Lower leg skin (tissue), 4 donors: ENCODE data around the gene MGA. TPM values are rescaled to one million over a fixed set of nuclear protein-coding genes. Genes with fewer than 3 reads are reported as not detected.

Source experiments
- DNase-seq, 2 donors: peaks; one replicate each; pipeline ENCODE4 v3.0.0-alpha.2; 2019; ENCODE audit warnings: low spot score in 2 of 2
- H3K4me3 ChIP-seq: fragments of 200-600 bp; sonication (generic); 2 replicates; pipeline ENCODE4 v1.5.1; 2017; ENCODE audit warnings: mild to moderate bottlenecking, low read depth; ENCODE audit not compliant: poor library complexity, severe bottlenecking
- CTCF ChIP-seq, 3 donors: fragments of 450-650 bp; IDR thresholded peaks; one replicate each; pipeline ENCODE4 v1.5.1; 2016; ENCODE audit warnings: antibody characterized with exemption in 3 of 3, mild to moderate bottlenecking in 3 of 3, moderate library complexity in 2 of 3
- POLR2A ChIP-seq, 2 donors: fragments of 450-650 bp; IDR thresholded peaks; one replicate each; pipeline ENCODE4 v1.6.1; 2016 to 2017; ENCODE audit warnings: antibody characterized with exemption in 2 of 2, mild to moderate bottlenecking in 1 of 2, moderate library complexity in 1 of 2
- WGBS, 2 donors: methylation state at CpG; one replicate each; pipeline ENCODE4 v1.1.5; 2018; 5-methylcytosine and 5-hydroxymethylcytosine counted together
- intact Hi-C: fragments of 100-400 bp; cut with DNase I; formaldehyde crosslinking; loops from one replicate; pipeline ENCODE4 v1.15.0; 2023; ENCODE audit warnings: low total_unique reads
- total RNA-seq, 4 donors: library from RNA; depleted of rRNA; stranded (reverse); fragments of >200 nt; gene quantifications; one replicate each; pipeline ENCODE4 v1.1.0, GENCODE V29; 2016

The MGA gene
- total RNA-seq, 4 donors from 2014 or later, result 17.2 to 24.1 (median 20.7) TPM

- no peak for TF ChIP-seq CTCF (IDR thresholded peaks at IDR 0.05)
- no peak for TF ChIP-seq POLR2A (IDR thresholded peaks at IDR 0.05)
- DNase-seq, result no peak
- intact Hi-C loops, result no loop called here
- H3K4me3 ChIP-seq, result no peak overlapping the region
- WGBS, 2 donors, result 92 to 93% methylated on average over 4 of the region's 4 CpGs
Observed at GRCh38 chr15:41629463-41629862, 30.7 kb upstream of the MGA start.

- TF ChIP-seq POLR2A (IDR thresholded peaks at IDR 0.05), result no peak
- 87 to 89% methylated on average over 5 of the region's 5 CpGs for WGBS, 2 donors
- no peak overlapping the region for H3K4me3 ChIP-seq
- intact Hi-C loops, result no loop called here
- DNase-seq, result no peak
Observed at GRCh38 chr15:41629883-41630282, 30.3 kb upstream of the MGA start.

GRCh38 chr15:41630616-41631217, 29.5 kb upstream of the MGA start:
- intact Hi-C loops, result no loop called here
- WGBS, 2 donors, result 78 to 80% methylated on average over 3 of the region's 3 CpGs
- DNase-seq, result no peak

GRCh38 chr15:41631880-41632470, 28.2 kb upstream of the MGA start:
- intact Hi-C loops, result no loop called here
- 61 to 67% methylated on average over 3 of the region's 3 CpGs for WGBS, 2 donors
- no peak for TF ChIP-seq POLR2A (IDR thresholded peaks at IDR 0.05)
- no peak for TF ChIP-seq CTCF (IDR thresholded peaks at IDR 0.05)
- no peak overlapping the region for H3K4me3 ChIP-seq
- DNase-seq, result no peak

More at GRCh38 chr15:41630616-41631217, 29.5 kb upstream of the MGA start:
- TF ChIP-seq POLR2A (IDR thresholded peaks at IDR 0.05), result no peak
- no peak for TF ChIP-seq CTCF (IDR thresholded peaks at IDR 0.05)
- no peak overlapping the region for H3K4me3 ChIP-seq

GRCh38 chr15:41633609-41634008, 26.6 kb upstream of the MGA start:
- H3K4me3 ChIP-seq, result no peak overlapping the region
- intact Hi-C loops, result no loop called here
- no peak for TF ChIP-seq POLR2A (IDR thresholded peaks at IDR 0.05)
- no peak for TF ChIP-seq CTCF (IDR thresholded peaks at IDR 0.05)
- no peak for DNase-seq
- 83 to 89% methylated on average over 4 of the region's 4 CpGs for WGBS, 2 donors

GRCh38 chr15:41634072-41634626, 26.1 kb upstream of the MGA start:
- TF ChIP-seq CTCF (IDR thresholded peaks at IDR 0.05) (no peak), POLR2A (IDR thresholded peaks at IDR 0.05) (no peak)
- no peak overlapping the region for H3K4me3 ChIP-seq
- no peak for DNase-seq
- intact Hi-C loops, result no loop called here
- 45 to 70% methylated on average over 1 of the region's 1 CpG for WGBS, 2 donors
